GM12892 (cell line): Measurements from ENCODE around the gene VPS18.

ENCODE experiments used
- POLR2A ChIP-seq: IDR thresholded peaks from 2 replicates; pipeline ENCODE4 v1.6.1; 2011; ENCODE audit warnings: low read depth, low read length, control low read depth
- POLR2AphosphoS5 ChIP-seq: IDR thresholded peaks from 2 replicates; pipeline ENCODE4 v1.6.1; 2011; ENCODE audit warnings: low read depth, low read length, control low read depth

- TF ChIP-seq POLR2A, result no peak
- no peak for TF ChIP-seq POLR2AphosphoS5
These were observed 13.8 kb downstream of the VPS18 start for GRCh38 chr15:40908095-40908494.
